GM18867 (cell line): ENCODE results near the gene LARP1.
"Not testable (repeated sequence)": the region's sequence is repeated elsewhere in the genome, so short reads cannot be mapped to it uniquely, and the experiment has no call there.

Experiments
- ATAC-seq: cut with Tn5 transposase; IDR thresholded peaks from one replicate; pipeline ENCODE4 v1.9.1; 2021; ENCODE audit warnings: mild to moderate bottlenecking, moderate library complexity; ENCODE audit not compliant: unreplicated experiment

LARP1 gene

GRCh38 chr5:154734370-154735248 is 20.6 kb upstream of the LARP1 start:
- no peak for ATAC-seq

- ATAC-seq = not testable (repeated sequence)
These were observed 19.8 kb upstream of the LARP1 start for GRCh38 chr5:154735362-154735761.

- not testable (repeated sequence) for ATAC-seq
These were observed 18.8 kb upstream of the LARP1 start for GRCh38 chr5:154736372-154736771.

- ATAC-seq = no peak
These were observed 17.4 kb upstream of the LARP1 start for GRCh38 chr5:154737667-154738320.

- ATAC-seq = no peak
These were observed 14.7 kb upstream of the LARP1 start for GRCh38 chr5:154740483-154740882.

GRCh38 chr5:154740957-154741356 is 14.2 kb upstream of the LARP1 start:
- ATAC-seq = no peak

- no peak for ATAC-seq
These were observed 13.8 kb upstream of the LARP1 start for GRCh38 chr5:154741415-154741814.

GRCh38 chr5:154743812-154744211 is 11.4 kb upstream of the LARP1 start:
- no peak for ATAC-seq

GRCh38 chr5:154745349-154745748 is 9.8 kb upstream of the LARP1 start:
- ATAC-seq = no peak

- no peak for ATAC-seq
These were observed 5.7 kb upstream of the LARP1 start for GRCh38 chr5:154749491-154749890.

GRCh38 chr5:154750641-154751040 is 4.5 kb upstream of the LARP1 start:
- not testable (repeated sequence) for ATAC-seq

- ATAC-seq = no peak
These were observed 3.3 kb upstream of the LARP1 start for GRCh38 chr5:154751854-154752253.

- no peak for ATAC-seq
These were observed 1.4 kb upstream of the LARP1 start for GRCh38 chr5:154753792-154754191.

- peak; percentile 88 for ATAC-seq
These were observed 467 bp upstream of the LARP1 start for GRCh38 chr5:154754460-154755360.

- ATAC-seq = no peak
These were observed 1.1 kb downstream of the LARP1 start for GRCh38 chr5:154756009-154756867.

GRCh38 chr5:154756868-154757813 is 2.0 kb downstream of the LARP1 start:
- no peak for ATAC-seq

- no peak for ATAC-seq
These were observed 2.7 kb downstream of the LARP1 start for GRCh38 chr5:154757814-154758406.

- no peak for ATAC-seq
These were observed 3.3 kb downstream of the LARP1 start for GRCh38 chr5:154758493-154758892.

- no peak for ATAC-seq
These were observed 3.8 kb downstream of the LARP1 start for GRCh38 chr5:154758977-154759376.
